HepG2 (cell line): ENCODE measurements around the gene ADSL. TPM values are rescaled to one million over a fixed set of nuclear protein-coding genes. Genes with fewer than 3 reads are reported as not detected.

ENCODE experiments used
- ATAC-seq: fragments of 200-7000 bp; cut with Tn5 transposase; 3 replicates; pipeline ENCODE4 v1.9.1; 2020; ENCODE audit warnings: mild to moderate bottlenecking, moderate library complexity
- BruUV-seq: library from RNA; stranded (reverse); fragments of 400-500 nt; replicated peaks from 2 replicates; lab custom pipeline; 2021; lab: Mats Ljungman, UMichigan
- CTCF ChIA-PET: fragments of 300-600 bp; formaldehyde crosslinking; extraction: SDS; loops from one replicate; lab custom pipeline; 2021; ENCODE audit warnings: low total read pairs, inconsistent platforms, low intra/inter-chr PET ratio; lab: Yijun Ruan, JAX
- POLR2A ChIA-PET: fragments of 350-600 bp; sonication (Branson Sonifier 250); formaldehyde crosslinking; loops from one replicate; lab custom pipeline; 2020; ENCODE audit warnings: antibody characterized with exemption, inconsistent platforms; lab: Yijun Ruan, JAX
- DNase-seq: peaks from one replicate; pipeline ENCODE4 v3.0.0-alpha.2; 2015; ENCODE audit warnings: low spot score
- FAIRE-seq: peaks from 3 replicates; lab custom pipeline; 2011; peaks lifted over from hg19 to GRCh38; lab: Jason Lieb, UNC
- H2AFZ ChIP-seq: one replicate; pipeline ENCODE4 v1.6.1; 2011; ENCODE audit warnings: low read length, inconsistent platforms
- H3K27ac ChIP-seq: fragments of 300-600 bp; 3 replicates; pipeline ENCODE4 v1.8.0; 2011; ENCODE audit warnings: mixed run types, mild to moderate bottlenecking, mixed read lengths, low read length, inconsistent platforms; ENCODE audit not compliant: insufficient read depth; ENCODE audit errors: extremely low read length
- H3K27me3 ChIP-seq, 2 experiments: fragments of 200-600 bp in 1 of 2; 2 replicates in 1 of 2; 3 replicates in 1 of 2; pipeline versions ENCODE4 v1.6.0 to v1.8.0; 2011; ENCODE audit warnings: low read length in 2 of 2, mild to moderate bottlenecking in 2 of 2, moderate library complexity in 2 of 2, inconsistent platforms in 1 of 2; ENCODE audit not compliant: insufficient read depth in 2 of 2, control insufficient read depth in 1 of 2
- H3K36me3 ChIP-seq, 2 experiments: fragments of 200-600 bp in 1 of 2; replicated peaks in 1 of 2; 2 replicates in 1 of 2; 3 replicates in 1 of 2; pipeline versions ENCODE4 v1.5.1 to v1.8.0; 2011; ENCODE audit warnings: low read length in 2 of 2, inconsistent platforms in 1 of 2; ENCODE audit not compliant: insufficient read depth in 2 of 2, control insufficient read depth in 1 of 2
- H3K4me1 ChIP-seq: 2 replicates; pipeline ENCODE4 v1.5.1; 2012; ENCODE audit warnings: low read length, inconsistent platforms; ENCODE audit not compliant: insufficient read depth
- H3K4me2 ChIP-seq: 2 replicates; pipeline ENCODE4 v1.6.0; 2011; ENCODE audit warnings: low read depth, low read length, inconsistent platforms
- H3K4me3 ChIP-seq, 3 experiments: fragments of 200-600 bp in 1 of 3; sonication (generic), shearing (Covaris generic) in 1 of 3; replicated peaks in 1 of 3; 2 replicates each; pipeline ENCODE4 v1.5.1; 2011 to 2016; ENCODE audit warnings: low read length in 3 of 3, inconsistent platforms in 2 of 3, low read depth in 2 of 3, mild to moderate bottlenecking in 2 of 3, control low read depth in 1 of 3, mixed read lengths in 1 of 3; ENCODE audit not compliant: insufficient read depth in 1 of 3
- H3K79me2 ChIP-seq: one replicate; pipeline ENCODE4 v1.6.1; 2011; ENCODE audit warnings: low read length, inconsistent platforms; ENCODE audit not compliant: insufficient read depth
- H3K9ac ChIP-seq: 2 replicates; pipeline ENCODE4 v1.6.0; 2011; ENCODE audit warnings: mild to moderate bottlenecking, low read depth, low read length, inconsistent platforms; ENCODE audit not compliant: insufficient read depth
- H3K9me3 ChIP-seq: 2 replicates; pipeline ENCODE4 v1.5.1; 2012; ENCODE audit warnings: mild to moderate bottlenecking, low read length
- H4K20me1 ChIP-seq: 2 replicates; pipeline ENCODE4 v1.6.0; 2011; ENCODE audit warnings: inconsistent platforms, mild to moderate bottlenecking, low read length, moderate library complexity; ENCODE audit not compliant: insufficient read depth
- AGO2 ChIP-seq: fragments of 200-400 bp; formaldehyde crosslinking; optimal IDR thresholded peaks from 2 replicates; pipeline ENCODE3; 2017; ENCODE audit warnings: mild to moderate bottlenecking, low read depth, low read length, moderate library complexity
- AKAP8 ChIP-seq: sonication (generic); formaldehyde crosslinking; IDR thresholded peaks from 2 replicates; pipeline ENCODE4 v1.5.1; 2020; ENCODE audit warnings: mild to moderate bottlenecking, missing genetic modification reagents
- EED ChIP-seq: sonication (generic); formaldehyde crosslinking; IDR thresholded peaks from 2 replicates; pipeline ENCODE4 v1.5.0; 2020; ENCODE audit warnings: mild to moderate bottlenecking, missing genetic modification reagents
- RBM22 ChIP-seq: fragments of 200-400 bp; formaldehyde crosslinking; optimal IDR thresholded peaks from 2 replicates; pipeline ENCODE3; 2017; ENCODE audit warnings: mild to moderate bottlenecking, low read length, moderate library complexity
- RFX3 ChIP-seq: IDR thresholded peaks from 2 replicates; pipeline ENCODE4 v1.6.1; 2016; ENCODE audit warnings: missing biosample characterization, missing genetic modification reagents
- WGBS: methylation state at CpG from one replicate; pipeline ENCODE4 v1.1.6; 2017; ENCODE audit warnings: low lambda C conversion rate; 5-methylcytosine and 5-hydroxymethylcytosine counted together
- in situ Hi-C: cut with HindIII; loops from 2 replicates; pipeline ENCODE4 v1.10.0; 2017; ENCODE audit warnings: low pct_unique_long_range_greater_than_20kb; ENCODE audit not compliant: extremely low pct_ligation_motif_present
- intact Hi-C: fragments of 100-400 bp; cut with micrococcal nuclease; formaldehyde crosslinking; loops from one replicate; pipeline ENCODE4 v1.10.0; 2022; ENCODE audit not compliant: unreplicated experiment
- polyA plus RNA-seq, 8 experiments: library from polyadenylated mRNA; depleted of rRNA in 3 of 8; stranded (reverse) in 7 of 8; unstranded in 1 of 8; fragments of >200 nt; fragmentation: Illumina TruSeq in 4 of 8; extraction: Trizol in 4 of 8; gene quantifications; 2 replicates each; pipeline versions ENCODE4 v1.2.1 to v1.2.3, GENCODE V29; 2011 to 2016; ENCODE audit warnings: low read depth in 4 of 8, missing spikeins in 1 of 8, mixed read lengths in 1 of 8; ENCODE audit not compliant: insufficient read depth in 1 of 8
- total RNA-seq, 5 experiments: library from RNA; depleted of rRNA; stranded (reverse); fragments of >200 nt; fragmentation: Illumina TruSeq; extraction: Trizol; gene quantifications; 2 replicates each; pipeline ENCODE4 v1.2.3, GENCODE V29; 2016; ENCODE audit warnings: low read depth in 1 of 5
- TF ChIP-seq, protein P1 (sequence below): sonication (generic); formaldehyde crosslinking; IDR thresholded peaks from 2 replicates; pipeline ENCODE4 v1.4.0; 2020; ENCODE audit warnings: low read depth, mild to moderate bottlenecking, missing genetic modification reagents
- TF ChIP-seq, protein P2 (sequence below): sonication (generic); formaldehyde crosslinking; IDR thresholded peaks from 2 replicates; pipeline ENCODE4 v1.4.0; 2020; ENCODE audit warnings: missing genetic modification reagents
- TF ChIP-seq, protein P3 (sequence below): sonication (generic); formaldehyde crosslinking; IDR thresholded peaks from 2 replicates; pipeline ENCODE4 v1.4.0; 2020; ENCODE audit warnings: missing genetic modification reagents
- TF ChIP-seq, protein P4 (sequence below): IDR thresholded peaks from 2 replicates; pipeline ENCODE4 v1.6.1; 2016; ENCODE audit warnings: missing biosample characterization, missing genetic modification reagents, low read depth

Gene ADSL
- total and polyA plus RNA-seq, 2 of the 13 experiments (the other 11 are each of a cell fraction or from before 2014, with no cell fraction given), result 123 to 174 TPM

DNA sequence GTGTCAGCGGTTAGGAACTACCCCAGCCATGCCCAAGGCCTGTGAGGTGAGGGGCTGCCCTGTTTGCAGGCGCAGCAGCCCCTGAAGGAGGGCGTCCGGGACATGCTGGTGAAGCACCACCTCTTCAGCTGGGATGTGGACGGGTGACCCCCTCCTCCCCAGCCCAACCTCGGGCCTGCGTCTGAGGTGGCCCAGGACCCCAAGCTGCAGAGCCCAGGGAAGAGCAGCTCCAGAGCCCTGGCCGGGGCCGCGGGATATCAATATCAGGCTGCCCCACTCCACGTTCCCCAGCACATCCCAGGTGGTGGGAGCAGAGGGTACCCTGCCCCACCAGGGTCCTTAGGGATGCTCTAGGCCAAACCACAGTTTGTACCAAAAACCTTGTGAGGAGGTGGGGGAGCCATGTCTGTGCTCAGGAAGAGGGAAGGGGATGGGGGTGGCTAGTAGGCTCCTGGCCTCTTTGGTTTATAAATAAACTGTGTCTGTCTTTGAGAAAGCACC is 63.4 kb downstream of the ADSL start (continued):
- TF ChIP-seq, protein P1, sequence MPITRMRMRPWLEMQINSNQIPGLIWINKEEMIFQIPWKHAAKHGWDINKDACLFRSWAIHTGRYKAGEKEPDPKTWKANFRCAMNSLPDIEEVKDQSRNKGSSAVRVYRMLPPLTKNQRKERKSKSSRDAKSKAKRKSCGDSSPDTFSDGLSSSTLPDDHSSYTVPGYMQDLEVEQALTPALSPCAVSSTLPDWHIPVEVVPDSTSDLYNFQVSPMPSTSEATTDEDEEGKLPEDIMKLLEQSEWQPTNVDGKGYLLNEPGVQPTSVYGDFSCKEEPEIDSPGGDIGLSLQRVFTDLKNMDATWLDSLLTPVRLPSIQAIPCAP, result no peak
- TF ChIP-seq, protein P2, sequence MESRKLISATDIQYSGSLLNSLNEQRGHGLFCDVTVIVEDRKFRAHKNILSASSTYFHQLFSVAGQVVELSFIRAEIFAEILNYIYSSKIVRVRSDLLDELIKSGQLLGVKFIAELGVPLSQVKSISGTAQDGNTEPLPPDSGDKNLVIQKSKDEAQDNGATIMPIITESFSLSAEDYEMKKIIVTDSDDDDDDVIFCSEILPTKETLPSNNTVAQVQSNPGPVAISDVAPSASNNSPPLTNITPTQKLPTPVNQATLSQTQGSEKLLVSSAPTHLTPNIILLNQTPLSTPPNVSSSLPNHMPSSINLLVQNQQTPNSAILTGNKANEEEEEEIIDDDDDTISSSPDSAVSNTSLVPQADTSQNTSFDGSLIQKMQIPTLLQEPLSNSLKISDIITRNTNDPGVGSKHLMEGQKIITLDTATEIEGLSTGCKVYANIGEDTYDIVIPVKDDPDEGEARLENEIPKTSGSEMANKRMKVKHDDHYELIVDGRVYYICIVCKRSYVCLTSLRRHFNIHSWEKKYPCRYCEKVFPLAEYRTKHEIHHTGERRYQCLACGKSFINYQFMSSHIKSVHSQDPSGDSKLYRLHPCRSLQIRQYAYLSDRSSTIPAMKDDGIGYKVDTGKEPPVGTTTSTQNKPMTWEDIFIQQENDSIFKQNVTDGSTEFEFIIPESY, result no peak

DNA sequence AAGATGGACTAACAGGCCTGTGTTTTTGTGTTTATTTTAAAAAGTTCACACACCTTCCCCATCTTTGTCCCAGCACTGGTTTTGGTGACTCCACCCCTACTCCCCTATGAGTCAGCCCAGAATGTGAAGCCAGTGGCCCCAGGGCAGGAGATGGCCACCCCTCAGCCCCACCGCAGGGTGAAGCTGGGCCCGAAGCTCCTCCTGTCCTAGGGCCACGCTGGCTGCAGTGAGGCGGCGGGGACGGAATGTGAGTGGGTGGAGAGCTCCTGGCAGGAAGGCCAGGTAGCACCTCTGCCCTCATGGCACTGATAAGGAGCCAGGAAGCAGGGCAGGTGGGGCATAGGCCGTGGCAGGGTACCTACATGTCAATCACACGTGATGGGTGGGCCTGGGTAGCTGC is 64.0 kb downstream of the ADSL start:
- DNase-seq, result no peak
- TF ChIP-seq, protein P3, sequence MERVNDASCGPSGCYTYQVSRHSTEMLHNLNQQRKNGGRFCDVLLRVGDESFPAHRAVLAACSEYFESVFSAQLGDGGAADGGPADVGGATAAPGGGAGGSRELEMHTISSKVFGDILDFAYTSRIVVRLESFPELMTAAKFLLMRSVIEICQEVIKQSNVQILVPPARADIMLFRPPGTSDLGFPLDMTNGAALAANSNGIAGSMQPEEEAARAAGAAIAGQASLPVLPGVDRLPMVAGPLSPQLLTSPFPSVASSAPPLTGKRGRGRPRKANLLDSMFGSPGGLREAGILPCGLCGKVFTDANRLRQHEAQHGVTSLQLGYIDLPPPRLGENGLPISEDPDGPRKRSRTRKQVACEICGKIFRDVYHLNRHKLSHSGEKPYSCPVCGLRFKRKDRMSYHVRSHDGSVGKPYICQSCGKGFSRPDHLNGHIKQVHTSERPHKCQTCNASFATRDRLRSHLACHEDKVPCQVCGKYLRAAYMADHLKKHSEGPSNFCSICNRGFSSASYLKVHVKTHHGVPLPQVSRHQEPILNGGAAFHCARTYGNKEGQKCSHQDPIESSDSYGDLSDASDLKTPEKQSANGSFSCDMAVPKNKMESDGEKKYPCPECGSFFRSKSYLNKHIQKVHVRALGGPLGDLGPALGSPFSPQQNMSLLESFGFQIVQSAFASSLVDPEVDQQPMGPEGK, result no peak
- TF ChIP-seq, protein P4, sequence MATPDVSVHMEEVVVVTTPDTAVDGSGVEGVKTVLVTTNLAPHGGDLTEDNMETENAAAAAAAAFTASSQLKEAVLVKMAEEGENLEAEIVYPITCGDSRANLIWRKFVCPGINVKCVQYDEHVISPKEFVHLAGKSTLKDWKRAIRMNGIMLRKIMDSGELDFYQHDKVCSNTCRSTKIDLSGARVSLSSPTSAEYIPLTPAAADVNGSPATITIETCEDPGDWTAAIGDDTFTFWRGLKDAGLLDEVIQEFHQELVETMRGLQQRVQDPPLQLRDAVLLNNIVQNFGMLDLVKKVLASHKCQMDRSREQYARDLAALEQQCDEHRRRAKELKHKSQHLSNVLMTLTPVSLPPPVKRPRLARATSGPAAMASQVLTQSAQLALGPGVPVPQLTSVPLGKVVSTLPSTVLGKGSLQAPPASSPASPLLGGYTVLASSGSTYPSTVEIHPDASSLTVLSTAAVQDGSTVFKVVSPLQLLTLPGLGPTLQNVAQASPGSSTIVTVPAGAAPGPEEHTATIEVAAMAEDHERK (CRISPR knock-in tag), result no peak
- TF ChIP-seq RFX3 (CRISPR knock-in tag) (no peak), AKAP8 (CRISPR knock-in tag) (peak; percentile 46; the same call in 1 of the 2 replicates), EED (CRISPR knock-in tag) (no peak), AGO2 (peak; percentile 17), RBM22 (peak; percentile 38)
- TF ChIP-seq, all 625 proteins: peak for 3
- no peaks in the 10 kb centered on the region for H3K4me1 ChIP-seq
- no peaks in the 10 kb centered on the region for H3K79me2 ChIP-seq
- FAIRE-seq, result no peak
- no peaks in the 10 kb centered on the region for H4K20me1 ChIP-seq
- H3K9ac ChIP-seq, result no peak overlapping the region
- H3K9me3 ChIP-seq, result no peaks in the 10 kb centered on the region
- H3K4me3 ChIP-seq, result no peak overlapping the region
- CTCF ChIA-PET, result no interaction called here
- POLR2A ChIA-PET, result interaction anchor here (0.7 kb wide), 1 partner anchor 91 kb away, joined by 3 read pairs; no protein-coding TSS in a partner anchor
- H2AFZ ChIP-seq, result no peak overlapping the region
- in situ Hi-C loops, result no loop called here
- H3K27me3 ChIP-seq, result no peaks in the 10 kb centered on the region
- H3K27ac ChIP-seq, result no peak overlapping the region
- BruUV-seq, result no TSS peak
- H3K4me2 ChIP-seq, result no peak overlapping the region
- peaks cover 16 to 21% of the 10 kb centered on the region in 2 experiments for H3K36me3 ChIP-seq
- intact Hi-C loops, result no loop called here
- 98% methylated on average over 6 of the region's 8 CpGs for whole genome bisulfite sequencing
- no peak for ATAC-seq
